Liver (tissue), 9 donors: ENCODE results near the gene PRDM10. TPM values are rescaled to one million over a fixed set of nuclear protein-coding genes. Genes with fewer than 3 reads are reported as not detected.

ENCODE experiments used
- DNase-seq: peaks from one replicate; pipeline ENCODE4 v3.0.0-alpha.2; 2017; ENCODE audit warnings: low spot score
- H3K27ac ChIP-seq, 2 donors: one replicate each; pipeline ENCODE4 v1.7.0; 2013; ENCODE audit warnings: inconsistent platforms in 2 of 2, low read length in 2 of 2, control low read depth in 1 of 2, low read depth in 1 of 2, mild to moderate bottlenecking in 1 of 2
- H3K27me3 ChIP-seq, 4 donors: one replicate each; pipeline versions ENCODE4 v1.6.1 to v1.7.0; 2013; ENCODE audit warnings: low read length in 3 of 4, inconsistent platforms in 1 of 4, mild to moderate bottlenecking in 1 of 4, moderate library complexity in 1 of 4; ENCODE audit not compliant: control insufficient read depth in 4 of 4, insufficient read depth in 4 of 4
- H3K36me3 ChIP-seq, 4 donors: one replicate each; pipeline versions ENCODE4 v1.6.1 to v1.7.0; 2013; ENCODE audit warnings: low read length in 3 of 4, mild to moderate bottlenecking in 3 of 4, low read depth in 1 of 4, moderate library complexity in 1 of 4; ENCODE audit not compliant: control insufficient read depth in 4 of 4, insufficient read depth in 3 of 4
- H3K4me1 ChIP-seq, 4 donors: one replicate each; pipeline versions ENCODE4 v1.6.1 to v1.7.0; 2013; ENCODE audit warnings: low read length in 3 of 4, mild to moderate bottlenecking in 3 of 4, moderate library complexity in 1 of 4; ENCODE audit not compliant: control insufficient read depth in 4 of 4, insufficient read depth in 4 of 4
- H3K4me3 ChIP-seq, 3 donors: one replicate each; pipeline versions ENCODE4 v1.6.1 to v1.7.0; 2013; ENCODE audit warnings: low read length in 3 of 3, control low read depth in 1 of 3, low read depth in 1 of 3, mild to moderate bottlenecking in 1 of 3
- H3K9ac ChIP-seq, 2 donors: one replicate each; pipeline ENCODE4 v1.7.0; 2013; ENCODE audit warnings: low read length in 2 of 2, mild to moderate bottlenecking in 2 of 2, moderate library complexity in 2 of 2, control low read depth in 1 of 2, low read depth in 1 of 2
- H3K9me3 ChIP-seq, 4 donors: one replicate each; pipeline versions ENCODE4 v1.6.1 to v1.7.0; 2013; ENCODE audit warnings: low read length in 3 of 4; ENCODE audit not compliant: control insufficient read depth in 4 of 4
- ATF3 ChIP-seq: IDR thresholded peaks from 2 replicates; pipeline ENCODE4 v1.6.1; 2016; ENCODE audit warnings: antibody characterized with exemption
- CTCF ChIP-seq: fragments of 150-350 bp; IDR thresholded peaks from 2 replicates; pipeline ENCODE4 v1.5.1; 2017; ENCODE audit warnings: improper control_type of control experiment, low read depth, low read length; ENCODE audit not compliant: missing input control
- EGR1 ChIP-seq, 2 donors: IDR thresholded peaks; 2 replicates each; pipeline ENCODE4 v1.6.1; 2016 to 2018; ENCODE audit warnings: antibody characterized with exemption in 2 of 2, low read depth in 2 of 2
- FOXA1 ChIP-seq: IDR thresholded peaks from 2 replicates; pipeline ENCODE4 v1.6.1; 2016; ENCODE audit warnings: antibody characterized with exemption
- FOXA2 ChIP-seq: IDR thresholded peaks from 2 replicates; pipeline ENCODE4 v1.6.1; 2016; ENCODE audit warnings: antibody characterized with exemption
- GABPA ChIP-seq, 2 donors: IDR thresholded peaks in 1 of 2; conservative IDR thresholded peaks in 1 of 2; 2 replicates each; pipeline ENCODE4 v1.6.1; 2016; ENCODE audit warnings: antibody characterized with exemption in 2 of 2, mild to moderate bottlenecking in 1 of 2, moderate library complexity in 1 of 2
- HNF4A ChIP-seq, 2 donors: conservative IDR thresholded peaks; 2 replicates each; pipeline ENCODE4 v1.6.1; 2016; ENCODE audit warnings: antibody characterized with exemption in 2 of 2, mild to moderate bottlenecking in 2 of 2
- HNF4G ChIP-seq: IDR thresholded peaks from 2 replicates; pipeline ENCODE4 v1.6.1; 2016; ENCODE audit warnings: antibody characterized with exemption
- JUND ChIP-seq, 2 donors: IDR thresholded peaks; 2 replicates each; pipeline ENCODE4 v1.6.1; 2016; ENCODE audit warnings: antibody characterized with exemption in 2 of 2
- MAX ChIP-seq: IDR thresholded peaks from 2 replicates; pipeline ENCODE4 v1.6.1; 2016; ENCODE audit warnings: antibody characterized with exemption
- NR2F2 ChIP-seq: IDR thresholded peaks from 2 replicates; pipeline ENCODE4 v1.6.1; 2016; ENCODE audit warnings: antibody characterized with exemption
- REST ChIP-seq: IDR thresholded peaks from 2 replicates; pipeline ENCODE4 v1.6.1; 2016; ENCODE audit warnings: antibody characterized with exemption, mild to moderate bottlenecking
- RXRA ChIP-seq, 2 donors: IDR thresholded peaks; 2 replicates each; pipeline ENCODE4 v1.6.1; 2017 to 2018; ENCODE audit warnings: antibody characterized with exemption in 2 of 2, mild to moderate bottlenecking in 1 of 2
- SP1 ChIP-seq: IDR thresholded peaks from 2 replicates; pipeline ENCODE4 v1.6.1; 2018; ENCODE audit warnings: antibody characterized with exemption, mild to moderate bottlenecking
- TAF1 ChIP-seq: conservative IDR thresholded peaks from 2 replicates; pipeline ENCODE4 v1.6.1; 2016; ENCODE audit warnings: antibody characterized with exemption, mild to moderate bottlenecking
- YY1 ChIP-seq: IDR thresholded peaks from 2 replicates; pipeline ENCODE4 v1.6.1; 2016; ENCODE audit warnings: antibody characterized with exemption, mild to moderate bottlenecking
- ZBTB33 ChIP-seq: IDR thresholded peaks from 2 replicates; pipeline ENCODE4 v1.6.1; 2016; ENCODE audit warnings: antibody characterized with exemption
- WGBS: extraction: QIAGEN DNeasy Blood & Tissue Kit; methylation state at CpG from one replicate; pipeline ENCODE4 v1.1.7; 2013; 5-methylcytosine and 5-hydroxymethylcytosine counted together
- polyA plus RNA-seq, 2 donors: library from polyadenylated mRNA; stranded (reverse) in 1 of 2; unstranded in 1 of 2; fragments of 200-250 nt in 1 of 2; fragments of >200 nt in 1 of 2; fragmentation: Nextera tagmentation in 1 of 2; extraction: Ambion mirVana in 1 of 2; gene quantifications; one replicate each; pipeline versions ENCODE4 v1.2.1 to v1.2.3, GENCODE V29; 2013 to 2015
- total RNA-seq, 2 donors: library from RNA; depleted of rRNA; stranded (reverse); fragments of >200 nt; gene quantifications; one replicate each; pipeline ENCODE4 v1.2.3, GENCODE V29; 2014
- donor health status: healthy.
- donor health status: healthy.
- donor health status: healthy.
- donor health status: healthy.
- donor health status: healthy.

Gene PRDM10
- total and polyA plus RNA-seq, 4 donors: 1.4 to 7.2 (median 3.9) TPM

- Histone ChIP-seq H3K9ac (no peak overlapping the region), H3K27me3 (no peaks in the 10 kb centered on the region), H3K27ac (no peak overlapping the region), H3K4me1 (no peaks in the 10 kb centered on the region), H3K4me3 (no peak overlapping the region), H3K9me3 (no peaks in the 10 kb centered on the region), H3K36me3 (peaks cover 0 to 7% (median 3%) of the 10 kb centered on the region in 4 donors)
- 99% methylated on average over 1 of the region's 1 CpG for WGBS
- no peak for DNase-seq
- TF ChIP-seq HNF4A (conservative IDR thresholded peaks at IDR 0.05) (no peak), CTCF (no peak), GABPA (IDR thresholded peaks at IDR 0.05 in 1 of 2, conservative IDR thresholded peaks at IDR 0.05 in 1 of 2) (no peak), REST (no peak), RXRA (IDR thresholded peaks at IDR 0.05) (no peak), TAF1 (no peak), SP1 (no peak), FOXA2 (no peak), HNF4G (no peak), ATF3 (no peak), FOXA1 (no peak), EGR1 (IDR thresholded peaks at IDR 0.05; ENCODE audit: low read depth in 2 of 2) (no peak), JUND (IDR thresholded peaks at IDR 0.05) (no peak), ZBTB33 (no peak), NR2F2 (no peak), MAX (no peak)
These were observed 53.6 kb downstream of the PRDM10 start for GRCh38 chr11:129948926-129949466.

GRCh38 chr11:129947474-129947873 lies 55.2 kb downstream of the PRDM10 start:
- WGBS: 90% methylated on average over 5 of the region's 5 CpGs
- Histone ChIP-seq H3K4me1 (no peaks in the 10 kb centered on the region), H3K9me3 (no peaks in the 10 kb centered on the region), H3K9ac (no peak overlapping the region), H3K27me3 (no peaks in the 10 kb centered on the region), H3K27ac (no peak overlapping the region), H3K36me3 (peaks cover 0 to 7% (median 3%) of the 10 kb centered on the region in 4 donors), H3K4me3 (no peak overlapping the region)
- DNase-seq: no peak
- TF ChIP-seq JUND (IDR thresholded peaks at IDR 0.05) (no peak), YY1 (no peak), REST (no peak), NR2F2 (no peak), ATF3 (no peak), EGR1 (IDR thresholded peaks at IDR 0.05; ENCODE audit: low read depth in 2 of 2) (no peak), HNF4G (no peak), MAX (no peak), FOXA2 (no peak), HNF4A (conservative IDR thresholded peaks at IDR 0.05) (no peak), TAF1 (no peak), RXRA (IDR thresholded peaks at IDR 0.05) (no peak)
